HG03097 (cell line): Measurements from ENCODE around the gene MUS81.
"Not testable (repeated sequence)": the region's sequence is repeated elsewhere in the genome, so short reads cannot be mapped to it uniquely, and the experiment has no call there.

Experiments
- ATAC-seq: cut with Tn5 transposase; IDR thresholded peaks from one replicate; pipeline ENCODE4 v1.9.1; 2021; ENCODE audit not compliant: unreplicated experiment, low FRiP score

Gene MUS81

DNA sequence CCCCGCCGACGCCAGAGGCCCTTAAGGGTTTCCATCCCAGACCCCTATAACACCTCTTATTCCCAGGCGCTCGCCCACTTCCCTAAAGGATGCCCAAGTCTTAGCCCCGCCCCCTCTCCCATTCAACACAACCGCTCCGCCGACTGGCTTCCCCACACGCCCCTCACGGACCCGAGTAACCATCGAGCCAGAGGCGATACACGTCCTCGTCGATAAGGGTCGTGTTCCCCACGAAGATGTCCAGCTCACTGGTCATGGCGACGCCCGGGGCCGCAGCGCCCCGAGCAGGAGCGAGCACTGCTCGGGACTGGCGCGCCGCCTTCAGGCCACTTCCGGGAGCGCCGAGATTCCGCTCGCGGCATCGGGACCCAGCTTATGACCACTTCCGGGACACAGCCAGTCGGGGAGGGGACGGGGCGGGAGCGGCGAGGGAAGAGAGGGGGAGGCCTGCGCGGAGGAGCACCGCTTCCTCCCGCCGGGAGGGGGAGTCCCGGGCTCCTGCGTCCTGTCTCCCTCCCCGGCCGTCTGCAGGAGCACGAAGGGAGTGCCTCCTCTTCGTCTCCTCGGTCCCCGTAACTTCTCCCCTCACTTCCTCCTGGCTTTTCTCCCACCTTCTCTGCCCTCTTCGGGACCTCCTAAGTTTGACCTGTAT, 28.1 kb downstream of the MUS81 start, which contains the start of gene FIBP:
TSS of gene FIBP (minus strand) at position 309 of the 652 bp plus-strand sequence. CDS start at position 256, 53 bp downstream.
- peak; percentile 38 for ATAC-seq

- ATAC-seq, result peak; percentile 45
These were observed 30.3 kb downstream of the MUS81 start, which contains the start of gene CCDC85B for GRCh38 chr11:65890324-65891218. Gene CCDC85B (plus strand): TSS chr11:65890673. CDS start chr11:65890784, 111 bp downstream.

GRCh38 chr11:65891219-65892136, 31.2 kb downstream of the MUS81 start:
- ATAC-seq, result no peak

GRCh38 chr11:65892137-65892540, 31.9 kb downstream of the MUS81 start:
- not testable (repeated sequence) for ATAC-seq

DNA sequence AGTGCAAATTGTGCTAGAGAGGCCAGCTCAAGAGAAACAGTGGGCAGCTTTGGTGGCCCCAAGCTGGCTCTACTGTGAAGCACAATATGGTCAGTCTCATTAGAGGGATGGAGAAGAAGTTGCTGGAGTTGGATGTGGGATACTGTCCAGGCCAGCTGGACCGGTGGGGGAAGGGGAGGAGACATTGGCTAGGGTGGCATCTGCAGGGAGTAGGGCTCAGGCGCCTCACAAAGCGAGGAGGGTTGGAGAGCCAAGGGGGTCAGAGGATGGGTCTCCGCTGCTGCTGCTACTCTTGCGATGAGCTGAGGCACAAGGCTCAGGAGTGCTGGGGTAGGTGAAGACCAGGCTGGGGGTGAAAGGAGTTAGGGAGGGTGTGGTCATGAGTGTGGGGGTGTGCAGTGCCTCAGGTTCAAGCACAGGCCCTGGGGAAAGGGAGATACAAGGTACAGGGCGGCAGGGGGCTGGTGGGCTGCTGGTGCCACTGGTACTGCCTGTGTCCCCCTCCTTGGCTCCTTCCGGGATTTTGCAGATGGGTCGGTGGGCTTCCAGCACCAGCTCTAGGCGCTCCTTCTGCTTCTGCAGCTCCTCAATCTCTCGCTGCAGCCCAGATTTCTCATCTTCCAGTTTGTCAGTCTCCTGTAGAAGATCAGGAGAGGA, 32.6 kb downstream of the MUS81 start:
- ATAC-seq, result no peak

DNA sequence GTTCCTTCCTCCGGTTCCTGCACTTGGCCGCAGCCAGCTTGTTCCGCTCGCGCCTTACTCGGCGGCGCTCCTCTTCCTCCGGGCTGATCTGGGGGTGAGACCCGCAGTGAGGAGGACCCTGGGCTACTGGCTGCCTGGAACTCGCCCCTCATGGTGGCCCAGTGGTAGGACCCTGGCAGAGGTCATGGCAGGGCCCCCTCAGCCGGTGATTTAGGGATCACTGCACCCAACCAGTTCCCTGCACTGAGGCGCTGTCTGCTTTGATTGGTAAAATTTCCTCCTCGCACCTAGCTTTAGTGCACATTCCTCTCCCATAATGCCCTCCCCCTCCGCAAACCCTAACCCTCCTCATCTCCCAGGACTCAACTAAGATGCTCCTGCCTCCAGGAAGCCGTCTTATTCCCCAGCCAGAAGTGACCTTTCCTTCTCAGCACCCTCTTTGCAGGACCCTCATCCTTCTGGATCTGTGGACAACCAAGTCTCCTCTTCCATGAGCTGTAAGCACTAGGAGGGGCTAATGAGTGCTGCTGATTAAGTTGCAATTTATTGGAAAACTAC, 33.9 kb downstream of the MUS81 start:
- no peak for ATAC-seq

DNA sequence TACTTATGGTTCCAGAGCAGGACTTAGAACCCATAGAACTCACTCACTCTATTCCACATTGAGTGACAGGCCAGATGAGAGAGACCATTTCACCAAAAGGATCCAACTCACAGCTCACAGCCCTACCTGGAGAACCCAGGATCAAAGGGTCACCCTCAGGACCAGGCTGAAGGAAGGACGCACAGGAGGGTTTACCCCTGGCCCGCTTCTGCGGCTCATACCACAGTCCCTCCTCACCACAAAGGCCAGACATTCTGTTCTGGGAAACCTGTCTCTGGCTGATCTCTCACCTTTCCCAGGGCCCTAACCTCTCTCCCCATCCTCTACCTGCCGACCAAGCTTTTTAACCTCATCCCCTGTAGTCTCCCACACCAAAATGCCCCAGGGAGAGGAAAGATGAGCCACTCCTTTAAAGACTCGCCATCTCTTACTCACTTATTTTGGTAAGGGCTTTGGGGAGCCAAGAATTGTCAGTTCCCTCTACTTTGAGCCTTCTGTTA, 35.3 kb downstream of the MUS81 start:
- ATAC-seq, result no peak

DNA sequence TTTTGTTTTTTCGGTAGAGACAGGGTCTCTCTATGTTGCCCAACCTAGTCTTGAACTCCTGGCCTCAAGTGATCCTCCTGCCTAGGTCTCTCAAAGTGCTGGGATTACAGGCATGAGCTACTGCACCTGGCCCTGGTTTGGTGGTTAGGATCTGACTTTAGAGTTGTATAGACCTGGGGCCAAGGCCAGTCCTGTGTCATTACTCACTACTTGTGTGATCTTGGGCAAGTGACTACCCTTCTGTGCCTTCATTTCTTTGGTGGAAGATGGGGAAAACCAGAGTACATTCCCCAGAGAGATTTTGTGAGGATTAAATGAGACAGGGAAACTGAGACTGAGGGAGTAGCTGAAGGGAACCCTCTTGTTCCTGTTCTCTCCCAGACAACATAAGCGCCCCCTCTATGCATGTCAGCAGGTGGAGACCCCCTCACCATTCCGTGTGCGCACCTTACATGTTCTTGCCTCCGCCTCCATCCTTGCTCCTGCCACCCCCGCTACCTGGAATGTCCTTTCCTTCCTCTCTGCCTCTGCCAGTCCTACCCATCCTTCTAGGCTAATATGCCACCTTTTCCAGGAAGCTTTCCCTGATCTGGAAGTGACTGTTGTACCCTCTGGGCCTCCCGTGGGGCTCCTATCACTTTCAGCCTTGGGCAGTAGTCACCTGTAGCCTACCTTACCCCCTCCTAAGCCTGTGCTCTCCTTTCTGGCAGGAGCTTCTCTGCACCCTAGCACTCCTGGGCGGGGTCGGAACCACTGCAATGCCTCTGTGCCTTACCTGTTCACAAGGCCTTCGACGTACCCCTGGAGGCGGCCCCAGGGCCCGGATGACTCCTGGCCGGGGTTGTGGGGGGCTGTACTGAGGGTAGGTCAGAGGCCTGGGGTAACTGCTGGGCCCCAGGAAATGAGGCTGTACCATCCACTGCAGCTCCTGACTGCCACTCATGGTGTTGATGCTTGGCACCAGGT, 36.1 kb downstream of the MUS81 start:
- ATAC-seq, result no peak

DNA sequence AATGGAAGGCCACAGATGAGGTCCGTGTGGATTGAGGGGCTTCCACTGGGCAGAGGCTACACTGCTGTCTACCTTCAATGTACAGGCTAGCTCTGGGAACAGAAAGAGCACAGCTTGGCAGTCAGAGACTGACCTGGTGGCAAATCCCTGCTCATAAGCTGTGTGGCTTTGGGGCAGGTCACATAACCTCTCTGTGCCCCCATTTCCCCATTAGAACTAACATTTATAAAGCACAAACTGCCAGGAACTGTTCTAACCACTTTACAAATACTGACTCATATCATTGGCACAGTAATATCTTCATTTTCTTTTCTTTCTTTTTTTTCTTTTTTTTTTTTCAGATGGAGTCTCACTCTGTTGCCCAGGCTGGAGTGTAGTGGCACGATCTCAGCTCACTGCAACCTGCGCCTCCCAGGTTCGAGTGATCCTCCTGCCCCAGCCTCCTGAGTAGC, 36.8 kb downstream of the MUS81 start:
- ATAC-seq, result no peak

GRCh38 chr11:65898656-65899355, 38.6 kb downstream of the MUS81 start:
- ATAC-seq, result no peak

- ATAC-seq, result no peak
These were observed 39.3 kb downstream of the MUS81 start for GRCh38 chr11:65899356-65900124.

DNA sequence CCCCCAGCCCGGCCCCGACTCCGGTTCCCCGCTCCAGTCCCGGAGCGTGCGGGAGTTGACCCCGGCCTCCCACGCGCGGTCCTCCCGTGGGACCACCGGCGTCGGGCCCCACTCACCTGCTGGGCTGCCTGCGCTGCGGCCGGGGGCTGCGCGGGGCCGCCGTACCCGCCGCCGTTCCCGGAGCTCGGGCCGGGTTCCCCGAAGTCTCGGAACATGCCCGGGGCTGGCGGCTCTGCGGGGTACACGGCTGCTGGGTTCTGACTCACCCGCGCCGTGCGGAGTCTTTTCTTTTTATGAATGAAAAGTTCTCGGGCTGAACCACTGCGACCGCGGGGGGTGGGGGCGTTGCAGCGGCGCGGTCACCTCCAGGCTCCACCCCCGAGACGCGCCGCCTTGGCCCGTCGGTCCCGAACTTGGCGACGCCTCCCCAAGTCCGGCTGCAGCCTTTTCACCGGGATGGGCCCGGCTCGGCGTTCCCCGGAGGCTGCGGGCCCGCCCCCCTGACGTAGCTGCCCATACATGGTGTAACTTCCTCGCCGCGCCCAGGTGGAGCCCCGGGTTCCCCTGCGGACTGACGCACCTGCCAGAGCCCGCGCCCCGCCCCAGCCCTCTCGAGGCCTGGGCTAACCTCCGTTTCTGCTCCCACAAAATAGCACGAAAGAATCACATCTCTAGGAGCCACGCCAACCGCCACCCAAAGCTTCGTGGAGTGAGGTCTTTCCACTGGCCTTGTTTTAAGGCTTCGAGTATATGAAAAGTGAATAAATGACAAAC, 40.1 kb downstream of the MUS81 start, which contains the start of gene FOSL1:
TSS of gene FOSL1 (minus strand) at position 264 of the 774 bp plus-strand sequence. CDS start at position 215, 49 bp downstream.
- peak; percentile 79 for ATAC-seq

GRCh38 chr11:65900899-65901180, 40.6 kb downstream of the MUS81 start:
- ATAC-seq, result no peak

GRCh38 chr11:65903068-65903481, 42.8 kb downstream of the MUS81 start:
- ATAC-seq, result no peak

GRCh38 chr11:65903715-65904114, 43.5 kb downstream of the MUS81 start:
- ATAC-seq, result no peak

GRCh38 chr11:65906602-65907001, 46.4 kb downstream of the MUS81 start:
- ATAC-seq, result no peak
